Muscle of leg (tissue), 16 donors: ENCODE data around the gene OR2T8. TPM values are rescaled to one million over a fixed set of nuclear protein-coding genes. Genes with fewer than 3 reads are reported as not detected.

Experiments used
- DNase-seq: peaks from one replicate; pipeline ENCODE4 v3.0.0; 2013
- H3K27ac ChIP-seq: one replicate; pipeline ENCODE4 v1.5.1; 2013; ENCODE audit warnings: mild to moderate bottlenecking, low read length, control low read depth
- H3K27me3 ChIP-seq: one replicate; pipeline ENCODE4 v1.6.1; 2013; ENCODE audit warnings: low read length; ENCODE audit not compliant: control insufficient read depth, insufficient read depth
- H3K36me3 ChIP-seq: one replicate; pipeline ENCODE4 v1.6.1; 2013; ENCODE audit warnings: low read length; ENCODE audit not compliant: control insufficient read depth, insufficient read depth
- H3K4me1 ChIP-seq: one replicate; pipeline ENCODE4 v1.6.1; 2013; ENCODE audit warnings: low read length; ENCODE audit not compliant: control insufficient read depth, insufficient read depth
- H3K4me3 ChIP-seq: one replicate; pipeline ENCODE4 v1.5.1; 2013; ENCODE audit warnings: low read length, control low read depth
- H3K9me3 ChIP-seq: replicated peaks from 2 replicates; pipeline ENCODE4 v1.6.1; 2013; ENCODE audit warnings: low read depth, low read length; ENCODE audit not compliant: control insufficient read depth
- WGBS: methylation state at CpG from one replicate; pipeline ENCODE4 v1.1.5; 2013; ENCODE audit warnings: missing lambda C conversion rate; ENCODE audit not compliant: insufficient coverage; 5-methylcytosine and 5-hydroxymethylcytosine counted together
- long read RNA-seq, 11 donors: transcript quantifications; one replicate each; lab custom pipeline, GENCODE V29; 2026
- polyA plus RNA-seq, 8 donors: library from polyadenylated mRNA; unstranded; fragments of 120-200 nt; gene quantifications; one replicate each; pipeline versions ENCODE4 v1.2.1 to v1.2.3, GENCODE V29; 2013; ENCODE audit warnings: inconsistent platforms in 1 of 8, low replicate concordance in 1 of 8; ENCODE audit not compliant: insufficient read length in 8 of 8, insufficient read depth in 1 of 8
- total RNA-seq: library from RNA; stranded (reverse); fragments of 120-200 nt; gene quantifications from one replicate; pipeline ENCODE4 v1.2.4, GENCODE V29; 2013

The OR2T8 gene, protein sequence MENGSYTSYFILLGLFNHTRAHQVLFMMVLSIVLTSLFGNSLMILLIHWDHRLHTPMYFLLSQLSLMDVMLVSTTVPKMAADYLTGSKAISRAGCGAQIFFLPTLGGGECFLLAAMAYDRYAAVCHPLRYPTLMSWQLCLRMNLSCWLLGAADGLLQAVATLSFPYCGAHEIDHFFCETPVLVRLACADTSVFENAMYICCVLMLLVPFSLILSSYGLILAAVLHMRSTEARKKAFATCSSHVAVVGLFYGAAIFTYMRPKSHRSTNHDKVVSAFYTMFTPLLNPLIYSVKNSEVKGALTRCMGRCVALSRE
- total RNA-seq (not detected), polyA plus RNA-seq (under 1 TPM in 3 of 8 donors, not detected in 5; 0.12 to 0.27 (median 0.14) TPM)
- long read RNA-seq, donor 1, result 0 reads
- long read RNA-seq, donor 2, result 0 reads
- long read RNA-seq, donor 3, result 0 reads
- long read RNA-seq, donor 4, result 0 reads
- long read RNA-seq, donor 5, result 0 reads
- long read RNA-seq, donor 6, result 0 reads
- long read RNA-seq, donor 7, result 0 reads
- long read RNA-seq, donor 8, result 0 reads
- long read RNA-seq, donor 9, result 0 reads
- long read RNA-seq, donor 10, result 0 reads
- long read RNA-seq, donor 11, result 0 reads

DNA sequence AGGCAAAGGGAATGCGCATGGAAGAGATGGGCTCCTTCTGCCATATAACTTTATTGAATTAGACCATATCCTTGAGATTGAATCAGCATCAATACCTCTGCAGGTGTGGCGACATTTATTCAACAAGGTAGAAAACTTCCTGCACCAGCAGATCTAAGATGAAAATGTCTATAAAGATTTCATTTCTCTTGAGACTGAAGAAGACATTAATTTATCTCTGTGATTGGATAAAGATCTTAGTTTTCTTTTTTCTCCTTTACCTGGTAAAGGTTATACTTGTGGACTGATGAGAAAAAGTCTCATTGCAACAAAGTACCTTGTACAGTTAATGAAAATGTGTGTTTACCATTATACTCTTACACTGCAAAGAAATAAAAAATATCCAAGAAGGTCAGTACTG is at the start of gene OR2T8:
OR2T8 (plus strand) TSS at position 301 of the 400 bp plus-strand sequence. CDS start 766 bp downstream, outside the sequence.
- Histone ChIP-seq H3K36me3 (no peaks in the 10 kb centered on the region), H3K27ac (no peak within 1 kb of the TSS), H3K4me1 (no peaks in the 10 kb centered on the region), H3K9me3 (peaks cover 10% of the 10 kb centered on the region), H3K27me3 (no peaks in the 10 kb centered on the region), H3K4me3 (no peak within 1 kb of the TSS)
- WGBS, result no CpG with 5 or more reads among the region's 2 CpGs
- DNase-seq, result no peak

DNA sequence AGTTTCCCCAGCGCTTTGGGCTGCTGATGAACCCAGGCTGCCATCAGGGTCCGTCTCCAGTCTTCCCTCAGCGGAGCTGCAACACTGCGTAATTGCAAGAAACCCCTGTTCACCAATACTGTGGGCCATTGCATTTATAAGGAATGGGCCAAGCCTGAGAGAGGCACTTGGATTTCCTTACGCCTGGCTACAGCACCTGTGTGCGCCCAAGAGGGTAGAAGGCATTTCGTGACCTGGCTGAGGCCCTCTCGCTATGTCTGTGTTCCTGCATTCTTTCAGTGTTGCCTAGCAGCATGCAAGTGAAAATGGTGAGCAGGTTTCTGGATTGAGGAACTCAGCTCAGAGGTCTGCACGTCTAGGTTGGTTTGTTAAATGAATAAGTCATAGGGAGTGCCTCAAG is 36.7 kb upstream of the OR2T8 start:
- Histone ChIP-seq H3K4me3 (no peak overlapping the region), H3K36me3 (no peaks in the 10 kb centered on the region), H3K27me3 (no peaks in the 10 kb centered on the region), H3K4me1 (no peaks in the 10 kb centered on the region), H3K9me3 (peaks cover 12% of the 10 kb centered on the region), H3K27ac (no peak overlapping the region)
- 83% methylated on average over 6 of the region's 9 CpGs for WGBS
- no peak for DNase-seq

DNA sequence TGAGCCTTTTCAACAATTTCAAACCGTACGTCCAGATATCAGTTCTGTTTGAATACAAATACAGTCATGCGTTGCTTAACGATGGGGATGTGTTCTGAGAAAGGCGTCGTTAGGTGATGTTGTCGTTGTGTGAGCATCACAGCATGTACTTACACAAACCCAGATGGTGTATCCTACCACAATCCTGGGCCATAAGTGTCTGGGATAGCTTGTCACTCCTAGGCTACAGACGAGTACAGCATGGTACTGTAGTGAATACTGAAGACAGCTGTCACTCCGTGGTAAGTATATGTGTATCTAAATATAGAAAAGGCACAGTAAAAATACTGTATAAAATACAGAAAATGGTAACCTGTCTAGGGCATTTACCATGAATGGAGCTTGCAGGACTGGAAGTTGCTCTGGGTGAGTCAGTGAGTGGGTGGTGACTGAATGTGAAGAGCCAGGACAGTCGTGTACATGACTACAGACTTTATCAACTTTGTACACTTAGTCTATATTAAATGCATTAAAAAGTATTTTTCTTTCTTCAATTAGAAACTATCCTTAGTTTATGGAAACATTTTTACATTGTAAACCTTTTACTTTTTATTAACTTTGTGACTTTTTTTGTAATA is 35.1 kb upstream of the OR2T8 start:
- H3K9me3 ChIP-seq, result peaks cover 7% of the 10 kb centered on the region
- H3K36me3 ChIP-seq, result no peaks in the 10 kb centered on the region
- WGBS, result 80% methylated on average over 2 of the region's 10 CpGs
- no peaks in the 10 kb centered on the region for H3K4me1 ChIP-seq
- no peaks in the 10 kb centered on the region for H3K27me3 ChIP-seq
- no peak for DNase-seq
- no peak overlapping the region for H3K4me3 ChIP-seq
- no peak overlapping the region for H3K27ac ChIP-seq

DNA sequence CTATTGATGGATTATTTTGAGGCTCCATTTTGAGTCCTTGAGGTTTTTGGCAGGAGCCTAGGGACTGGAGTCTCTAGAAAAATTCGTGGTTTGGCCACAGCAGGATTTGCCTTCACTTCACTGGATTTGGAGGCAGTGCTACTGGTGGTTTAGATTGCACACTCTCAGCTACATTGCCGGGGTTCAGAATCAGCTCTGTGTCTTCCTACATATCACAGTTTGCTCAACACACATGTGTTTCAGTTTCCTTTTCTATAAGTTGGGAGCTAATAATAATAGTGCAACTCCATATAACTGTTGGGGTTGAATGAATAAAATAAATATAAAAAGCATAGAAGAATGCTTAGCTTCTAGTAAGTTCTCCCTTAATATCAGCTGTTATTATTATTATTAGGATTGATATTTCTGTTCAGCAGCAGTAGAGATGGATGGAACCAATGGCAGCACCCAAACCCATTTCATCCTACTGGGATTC is 24.9 kb upstream of the OR2T8 start, which contains the start of gene OR2W3:
OR2W3 (plus strand) TSS at position 425 of the 475 bp plus-strand sequence; CDS start at position 425, 0 bp downstream.
- Histone ChIP-seq H3K4me3 (no peak within 1 kb of the TSS), H3K4me1 (no peaks in the 10 kb centered on the region), H3K36me3 (no peaks in the 10 kb centered on the region), H3K27ac (no peak within 1 kb of the TSS), H3K27me3 (no peaks in the 10 kb centered on the region), H3K9me3 (peaks cover 18% of the 10 kb centered on the region)
- WGBS, result no CpG with 5 or more reads among the region's 2 CpGs
- DNase-seq, result no peak

DNA sequence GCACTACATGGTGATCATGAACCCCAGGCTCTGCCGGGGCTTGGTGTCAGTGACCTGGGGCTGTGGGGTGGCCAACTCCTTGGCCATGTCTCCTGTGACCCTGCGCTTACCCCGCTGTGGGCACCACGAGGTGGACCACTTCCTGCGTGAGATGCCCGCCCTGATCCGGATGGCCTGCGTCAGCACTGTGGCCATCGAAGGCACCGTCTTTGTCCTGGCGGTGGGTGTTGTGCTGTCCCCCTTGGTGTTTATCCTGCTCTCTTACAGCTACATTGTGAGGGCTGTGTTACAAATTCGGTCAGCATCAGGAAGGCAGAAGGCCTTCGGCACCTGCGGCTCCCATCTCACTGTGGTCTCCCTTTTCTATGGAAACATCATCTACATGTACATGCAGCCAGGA is 24.1 kb upstream of the OR2T8 start:
- Histone ChIP-seq H3K9me3 (peaks cover 22% of the 10 kb centered on the region), H3K27ac (no peak overlapping the region), H3K27me3 (no peaks in the 10 kb centered on the region), H3K4me1 (no peaks in the 10 kb centered on the region), H3K36me3 (no peaks in the 10 kb centered on the region), H3K4me3 (no peak overlapping the region)
- no peak for DNase-seq
- 93% methylated on average over 10 of the region's 14 CpGs for WGBS

DNA sequence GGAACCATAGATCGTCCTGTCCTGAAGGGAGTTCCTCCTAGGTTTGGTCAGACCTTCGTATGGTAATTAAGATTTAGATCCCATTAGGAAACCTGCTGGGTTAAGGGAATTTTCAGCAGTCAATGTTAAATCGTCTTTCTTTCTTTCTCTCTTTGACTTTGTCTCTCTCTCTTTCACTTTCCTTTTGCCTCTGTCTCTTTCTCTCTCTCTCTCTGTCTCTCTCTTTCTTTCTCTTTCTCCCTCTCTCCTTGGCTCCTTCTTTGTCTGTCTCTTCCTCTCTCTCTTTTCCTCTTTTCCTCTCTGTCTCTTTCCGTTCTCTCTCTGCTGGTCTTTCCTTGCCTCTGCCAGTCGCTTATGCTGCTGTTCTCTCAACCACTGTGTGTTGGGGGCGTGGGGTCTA is 15.9 kb upstream of the OR2T8 start:
- 78% methylated on average over 1 of the region's 6 CpGs for WGBS
- no peak overlapping the region for H3K4me3 ChIP-seq

DNA sequence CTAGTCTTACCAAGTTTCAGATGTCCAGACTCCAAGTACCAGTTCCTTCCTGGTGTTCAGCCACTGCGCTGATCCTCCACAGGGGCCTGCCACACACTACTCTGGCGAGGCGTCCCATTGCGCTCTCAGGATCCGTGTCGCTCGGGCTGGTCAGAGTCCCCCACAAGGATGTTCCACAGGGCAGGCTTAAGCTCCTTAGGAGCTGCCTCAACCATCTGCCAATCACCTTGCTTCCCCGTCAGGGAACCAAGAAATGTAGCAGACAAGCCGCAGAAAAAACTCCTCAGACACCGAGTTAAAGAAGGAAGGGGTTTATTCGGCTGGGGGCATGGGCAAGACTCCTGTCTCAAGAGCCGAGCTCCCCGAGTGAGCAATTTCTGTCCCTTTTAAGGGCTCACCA is 14.9 kb upstream of the OR2T8 start:
- Histone ChIP-seq H3K9me3 (peaks cover 23% of the 10 kb centered on the region), H3K36me3 (no peaks in the 10 kb centered on the region), H3K27me3 (no peaks in the 10 kb centered on the region), H3K4me3 (no peak overlapping the region), H3K27ac (no peak overlapping the region), H3K4me1 (no peaks in the 10 kb centered on the region)
- DNase-seq, result no peak
- WGBS, result 95% methylated on average over 9 of the region's 13 CpGs

More for the DNA sequence above, 15.9 kb upstream of the OR2T8 start:
- Histone ChIP-seq H3K9me3 (peaks cover 23% of the 10 kb centered on the region), H3K4me1 (no peaks in the 10 kb centered on the region), H3K27ac (no peak overlapping the region), H3K36me3 (no peaks in the 10 kb centered on the region), H3K27me3 (no peaks in the 10 kb centered on the region)
- DNase-seq, result no peak

DNA sequence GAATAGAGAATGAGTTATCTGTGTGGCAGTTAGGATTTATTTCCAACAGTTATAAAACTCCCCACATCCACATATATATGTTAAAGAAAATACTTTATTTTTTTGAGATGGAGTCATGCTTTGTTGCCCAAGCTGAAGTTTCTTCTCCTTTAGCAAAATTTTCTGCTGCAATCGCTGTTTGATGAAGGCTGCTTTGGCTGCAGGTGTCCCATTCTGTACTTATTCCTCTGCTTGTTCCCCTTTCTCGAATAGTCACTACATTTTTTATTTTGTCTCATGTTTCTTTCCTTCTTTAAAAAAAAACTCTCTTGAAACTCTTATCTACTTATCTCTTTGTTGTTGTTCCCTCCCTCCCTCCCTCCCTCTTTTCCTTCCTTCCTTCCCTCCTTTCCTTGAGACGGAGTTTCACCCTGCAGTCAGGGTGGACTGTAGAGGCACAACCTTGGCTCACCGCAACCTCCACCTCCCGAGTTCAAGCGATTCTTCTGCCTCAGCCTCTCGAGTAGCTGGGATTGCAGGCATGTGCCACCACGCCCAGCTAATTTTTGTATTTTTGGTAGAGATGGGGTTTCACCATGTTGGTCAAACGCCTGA is 14.0 kb upstream of the OR2T8 start:
- H3K4me1 ChIP-seq, result no peaks in the 10 kb centered on the region
- H3K4me3 ChIP-seq, result no peak overlapping the region
- WGBS, result 87% methylated on average over 4 of the region's 9 CpGs
- no peaks in the 10 kb centered on the region for H3K27me3 ChIP-seq
- DNase-seq, result no peak
- peaks cover 24% of the 10 kb centered on the region for H3K9me3 ChIP-seq
- H3K27ac ChIP-seq, result no peak overlapping the region
- no peaks in the 10 kb centered on the region for H3K36me3 ChIP-seq

DNA sequence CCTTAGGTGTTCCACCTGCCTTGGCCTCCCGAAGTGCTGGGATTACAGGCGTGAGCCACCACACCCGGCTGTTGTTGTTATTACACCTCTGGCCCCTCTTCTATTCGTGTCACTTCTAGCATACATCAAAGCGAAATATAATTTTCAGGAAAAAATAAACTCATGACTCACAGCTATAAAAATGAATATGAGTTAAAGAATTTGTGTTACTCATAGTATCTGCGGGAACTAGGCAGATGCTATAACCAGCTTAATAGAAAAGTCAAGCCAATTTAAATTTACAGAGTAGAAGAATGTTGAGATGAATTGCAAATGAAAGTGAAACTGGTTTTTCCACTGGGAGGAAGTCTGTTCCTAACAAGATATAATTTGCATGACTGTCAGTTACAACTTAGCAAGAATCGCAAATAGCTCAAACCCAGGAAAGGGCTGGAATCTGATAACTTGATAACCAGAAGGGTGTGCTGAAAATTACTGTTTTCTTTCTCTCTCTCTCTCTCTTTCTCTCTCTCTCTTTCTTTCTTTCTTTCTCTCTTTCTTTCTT is 13.5 kb upstream of the OR2T8 start:
- Histone ChIP-seq H3K4me3 (no peak overlapping the region), H3K4me1 (no peaks in the 10 kb centered on the region), H3K9me3 (peaks cover 24% of the 10 kb centered on the region), H3K27ac (no peak overlapping the region), H3K36me3 (no peaks in the 10 kb centered on the region), H3K27me3 (no peaks in the 10 kb centered on the region)
- DNase-seq, result peak; percentile 9
- no CpG with 5 or more reads among the region's 7 CpGs for WGBS
